HG03066 (cell line): Measurements from ENCODE around the gene RAD51B.
"Not testable (repeated sequence)": the region's sequence is repeated elsewhere in the genome, so short reads cannot be mapped to it uniquely, and the experiment has no call there.

Source experiments
- ATAC-seq: cut with Tn5 transposase; IDR thresholded peaks from one replicate; pipeline ENCODE4 v1.9.1; 2021; ENCODE audit warnings: low read depth; ENCODE audit not compliant: unreplicated experiment

RAD51B gene

GRCh38 chr14:68014771-68015170 lies 195.2 kb downstream of the RAD51B start:
- ATAC-seq = no peak

DNA sequence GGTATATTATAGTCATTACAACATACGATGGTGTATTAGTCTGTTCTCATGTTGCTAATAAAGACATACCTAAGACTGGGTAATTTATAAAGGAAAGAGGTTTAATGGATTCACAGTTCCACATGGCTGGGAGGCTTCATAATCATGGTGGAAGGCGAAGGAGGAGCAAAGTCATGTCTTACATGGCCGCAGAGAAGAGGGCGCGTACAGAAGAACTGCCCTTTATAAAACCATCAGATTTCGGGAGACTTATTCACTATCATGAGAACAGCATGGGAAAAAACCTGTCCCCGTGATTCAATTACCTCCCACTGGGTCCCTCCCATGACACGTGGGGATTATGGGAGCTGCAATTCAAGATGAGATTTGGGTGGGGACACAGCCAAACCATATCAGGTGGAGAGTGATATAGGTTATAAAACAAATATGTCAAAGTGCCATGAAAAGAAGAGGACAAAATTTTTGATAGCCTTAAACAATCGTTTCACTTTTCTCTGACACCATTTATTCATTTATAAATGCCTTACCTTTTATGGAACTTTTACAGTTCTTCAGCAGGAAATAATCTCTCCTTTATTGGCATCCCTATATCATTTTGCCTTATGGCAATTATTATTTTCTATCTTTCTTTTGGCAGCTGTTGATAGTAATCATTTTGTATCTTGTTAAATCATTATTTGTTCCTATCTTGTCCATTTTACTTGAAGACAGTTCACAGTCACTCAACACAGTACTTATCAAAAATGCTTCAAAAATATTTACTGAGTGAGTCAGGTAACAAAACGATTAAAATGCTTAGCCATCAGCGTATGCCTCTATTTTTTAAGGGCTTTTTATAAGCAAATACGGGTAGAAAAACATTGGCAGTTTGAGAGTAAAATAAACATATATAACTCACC lies 196.0 kb downstream of the RAD51B start:
- ATAC-seq = no peak

- ATAC-seq = no peak
These were observed 196.8 kb downstream of the RAD51B start for GRCh38 chr14:68016255-68016914.

DNA sequence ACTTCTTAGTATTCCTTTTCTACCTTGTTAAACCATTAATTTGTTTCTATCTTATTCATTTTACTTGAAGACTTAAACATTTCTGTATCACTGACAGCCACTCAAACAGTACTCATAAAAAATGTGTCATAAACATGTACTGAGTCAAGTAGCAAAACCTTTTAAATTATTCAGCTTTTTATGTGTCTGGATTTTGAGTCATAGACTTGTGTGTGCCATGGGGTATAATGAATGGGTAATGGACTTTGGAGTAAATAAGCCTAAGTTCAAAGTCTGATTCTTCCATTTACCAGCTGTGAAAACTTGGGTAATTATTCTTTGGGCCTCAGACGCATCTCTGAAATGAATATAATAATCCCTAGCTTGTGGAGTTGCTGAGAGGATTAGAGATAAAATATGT lies 199.0 kb downstream of the RAD51B start:
- no peak for ATAC-seq

DNA sequence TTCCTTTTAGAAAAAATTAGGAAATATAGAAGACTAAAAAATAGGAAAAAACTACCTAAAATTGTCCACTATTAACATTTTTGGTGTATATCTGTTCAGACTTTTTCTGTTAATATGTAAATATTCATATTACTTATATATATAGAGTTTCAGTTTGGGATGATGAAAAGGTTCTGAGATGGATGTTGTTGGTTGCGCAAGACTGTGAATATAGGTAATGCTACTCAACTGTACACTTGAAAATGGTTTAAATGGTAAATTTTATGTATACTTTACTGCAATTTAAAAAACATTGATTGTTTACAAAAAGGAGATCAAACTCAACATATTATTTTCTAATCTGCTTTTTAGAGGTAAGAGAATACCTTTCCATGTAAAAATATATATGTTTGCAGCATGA lies 200.9 kb downstream of the RAD51B start:
- ATAC-seq = no peak

DNA sequence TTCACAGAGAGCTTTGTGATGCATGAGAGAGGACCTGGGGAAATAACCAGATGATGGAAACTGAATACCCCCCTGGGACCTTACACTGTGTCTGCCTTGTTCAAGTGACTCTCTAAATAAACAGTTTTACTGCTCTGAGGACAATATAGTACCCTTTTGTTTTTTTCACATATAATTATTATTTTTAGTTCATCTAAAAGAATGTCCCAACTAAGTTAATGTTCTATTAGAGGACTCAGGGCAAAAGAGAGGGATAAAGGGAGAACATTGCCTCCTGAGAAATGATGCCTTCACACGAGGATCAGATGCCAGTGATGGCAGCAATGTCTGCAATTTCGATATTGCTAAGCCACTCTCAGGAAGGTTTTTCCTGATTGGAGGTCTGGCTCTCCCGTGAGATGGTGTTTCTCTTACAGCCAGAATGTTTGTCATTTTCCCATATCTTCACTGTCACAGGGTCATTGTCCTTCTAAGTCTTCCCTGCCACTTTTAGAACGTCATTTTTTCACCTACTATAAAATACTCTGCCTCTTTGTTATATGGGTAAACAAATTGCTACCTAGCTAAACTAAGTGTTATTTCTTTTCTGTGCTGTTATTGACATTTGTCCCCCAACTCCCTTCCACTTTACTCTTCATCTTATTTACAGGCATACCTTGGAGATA lies 201.6 kb downstream of the RAD51B start:
- no peak for ATAC-seq

DNA sequence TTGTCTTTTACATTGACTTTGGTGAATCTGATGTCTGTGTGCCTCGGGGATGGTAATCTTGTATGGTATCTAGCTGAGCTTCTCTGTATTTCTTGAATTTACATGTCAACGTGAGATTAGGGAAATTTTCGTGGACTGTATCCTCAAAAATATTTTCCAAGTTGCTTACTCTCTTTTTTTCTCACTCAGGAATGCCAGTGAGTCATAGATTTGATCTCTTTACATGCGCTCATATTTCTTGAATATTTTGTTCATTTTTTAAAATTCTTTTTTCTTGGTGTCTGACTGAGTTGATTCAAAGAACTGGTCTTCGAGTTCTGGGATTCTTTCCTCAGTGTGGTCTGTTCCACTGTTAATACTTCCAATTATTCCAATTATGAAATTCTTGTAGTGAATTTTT lies 207.7 kb downstream of the RAD51B start:
- no peak for ATAC-seq

- ATAC-seq = no peak
These were observed 208.5 kb downstream of the RAD51B start for GRCh38 chr14:68028075-68028474.

DNA sequence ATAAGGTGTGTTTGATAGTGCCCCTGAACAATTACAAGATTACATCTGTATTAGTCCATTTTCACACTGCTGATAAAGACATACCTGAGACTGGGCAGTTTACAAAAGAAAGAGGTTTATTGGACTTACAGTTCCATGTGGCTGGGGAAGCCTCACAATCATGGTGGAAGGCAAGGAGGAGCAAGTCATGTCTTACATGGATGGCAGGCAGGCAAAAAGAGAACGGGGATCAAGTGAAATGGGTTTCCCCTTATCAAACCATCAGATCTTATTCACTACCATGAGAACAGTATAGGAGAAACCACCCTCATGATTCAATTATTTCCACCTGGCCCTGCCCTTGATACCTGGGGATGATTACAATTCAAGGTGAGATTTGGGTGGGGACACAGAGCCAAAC lies 211.4 kb downstream of the RAD51B start:
- ATAC-seq = not testable (repeated sequence)

GRCh38 chr14:68032154-68032553 lies 212.6 kb downstream of the RAD51B start:
- no peak for ATAC-seq

- ATAC-seq = no peak
These were observed 213.9 kb downstream of the RAD51B start for GRCh38 chr14:68033336-68033932.

DNA sequence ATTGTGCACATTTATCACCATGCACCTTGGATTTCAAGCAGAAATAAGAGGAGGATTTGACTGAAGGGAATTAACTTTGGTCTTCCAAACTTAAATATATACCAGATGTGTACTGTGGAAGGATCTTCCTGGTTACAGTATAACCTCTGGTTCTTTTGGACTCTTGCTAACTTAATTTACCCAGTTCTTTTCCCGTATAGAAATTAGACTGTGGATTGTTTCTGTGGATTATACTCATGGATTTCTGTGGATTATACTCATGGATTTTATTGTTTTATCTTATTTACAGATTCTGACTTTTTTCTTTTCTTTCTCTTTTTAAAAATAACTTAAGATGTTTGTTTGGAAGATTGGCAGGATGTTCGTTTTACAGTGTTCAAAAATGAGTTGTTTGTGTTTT lies 215.3 kb downstream of the RAD51B start:
- ATAC-seq = no peak

DNA sequence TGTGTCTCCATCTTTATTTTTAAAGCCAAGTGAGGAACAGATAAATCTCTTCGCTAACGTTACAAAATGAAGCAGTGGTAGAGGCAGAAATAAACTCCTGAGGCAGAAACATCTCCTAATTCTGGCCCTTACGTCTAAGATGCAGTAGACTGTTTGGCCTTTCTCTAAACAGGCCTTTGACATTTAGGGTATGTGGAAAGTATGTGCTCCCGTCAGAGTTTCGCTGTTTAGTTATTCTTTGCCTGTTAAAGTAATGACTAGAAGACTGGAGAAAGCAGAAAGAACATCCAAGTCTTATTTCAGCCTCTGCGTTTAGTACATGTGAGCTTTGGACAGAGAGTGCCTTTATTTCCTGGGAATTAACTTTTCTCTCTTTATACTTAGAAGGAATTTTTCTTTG lies 216.6 kb downstream of the RAD51B start:
- ATAC-seq = no peak

GRCh38 chr14:68039593-68039992 lies 220.0 kb downstream of the RAD51B start:
- ATAC-seq = no peak

- no peak for ATAC-seq
These were observed 221.2 kb downstream of the RAD51B start for GRCh38 chr14:68040633-68041369.

DNA sequence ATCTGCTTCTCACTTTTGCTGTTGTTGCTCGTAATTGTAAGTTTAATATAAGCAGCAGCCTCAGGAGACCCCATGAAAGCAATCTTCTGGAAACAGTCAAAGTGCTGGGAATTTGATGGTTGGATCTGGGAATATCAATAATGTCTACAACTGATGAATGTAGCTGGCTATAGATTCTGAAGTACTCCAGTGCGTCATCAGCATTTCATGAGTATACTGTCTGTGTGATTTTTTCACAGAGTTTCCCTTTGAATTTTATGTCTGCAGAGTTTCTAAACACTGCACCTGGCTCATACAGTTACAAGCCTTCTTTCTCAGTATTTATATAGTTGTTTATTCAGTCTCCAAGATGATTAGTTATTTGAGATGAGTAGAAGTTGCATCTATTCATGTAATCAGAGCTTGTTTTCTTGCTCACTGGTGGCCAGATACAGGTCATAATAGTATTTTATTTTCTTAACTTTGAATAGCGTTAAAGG lies 222.3 kb downstream of the RAD51B start:
- no peak for ATAC-seq

- ATAC-seq = no peak
These were observed 223.1 kb downstream of the RAD51B start for GRCh38 chr14:68042586-68043210.

DNA sequence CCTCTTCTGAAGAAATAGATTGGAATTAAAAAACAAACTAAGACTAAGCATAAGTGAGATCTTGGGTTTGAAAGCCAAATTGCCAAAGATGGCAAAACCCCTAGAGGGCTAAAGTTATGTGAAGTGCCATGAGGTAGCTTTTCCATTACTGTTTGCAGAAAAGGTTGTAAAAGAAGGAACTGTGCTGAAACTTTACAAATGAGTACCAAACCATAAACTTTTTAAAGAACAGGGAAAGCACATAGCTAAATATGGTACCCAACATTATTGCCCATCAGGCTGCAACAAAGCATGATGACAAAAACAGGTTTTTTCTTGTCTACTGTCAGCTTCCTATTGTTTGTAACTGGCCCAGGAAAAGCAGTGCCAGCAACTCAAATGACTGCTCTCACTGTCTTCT lies 224.2 kb downstream of the RAD51B start:
- ATAC-seq = no peak

- no peak for ATAC-seq
These were observed 228.3 kb downstream of the RAD51B start for GRCh38 chr14:68047906-68048305.

- ATAC-seq = not testable (repeated sequence)
These were observed 229.2 kb downstream of the RAD51B start for GRCh38 chr14:68048815-68049214.
